HCT116 (cell line): Measurements from ENCODE around the gene TPD52L1. TPM values are rescaled to one million over a fixed set of nuclear protein-coding genes. Genes with fewer than 3 reads are reported as not detected.

Experiments
- ATAC-seq: fragments of 200-7000 bp; cut with Tn5 transposase; 2 replicates; pipeline ENCODE4 v1.9.1; 2020; ENCODE audit warnings: mild to moderate bottlenecking, moderate library complexity
- BruUV-seq: library from RNA; stranded (reverse); fragments of 400-500 nt; replicated peaks from 2 replicates; lab custom pipeline; 2021; lab: Mats Ljungman, UMichigan
- CTCF ChIA-PET: fragments of 300-600 bp; sonication (Branson Sonifier 250); formaldehyde crosslinking; loops from one replicate; lab custom pipeline; 2021; ENCODE audit warnings: antibody characterized with exemption; lab: Charles Lee
- POLR2A ChIA-PET: fragments of 300-600, 350-600 bp; sonication (Branson Sonifier 250); formaldehyde crosslinking; loops from one replicate; lab custom pipeline; 2021; ENCODE audit warnings: antibody characterized with exemption; lab: Charles Lee
- RAD21 ChIA-PET, 2 experiments: fragments of 300-600 bp; sonication (Branson Sonifier 250); formaldehyde crosslinking; loops; one replicate each; lab custom pipeline; 2023; ENCODE audit warnings: low total read pairs in 2 of 2; ENCODE audit not compliant: uncharacterized antibody in 2 of 2, unreplicated experiment in 2 of 2, low non-redundant PET in 1 of 2; lab: Charles Lee
- DNase-seq: peaks from one replicate; pipeline ENCODE4 v3.0.0-alpha.2; 2010; ENCODE audit warnings: low read depth, low spot score
- H2AFZ ChIP-seq: fragments of 200-600 bp; shearing (Covaris generic), sonication (generic); 2 replicates; pipeline ENCODE4 v1.6.1; 2017; ENCODE audit warnings: low read depth, mixed run types, mixed read lengths, antibody characterized with exemption, low read length; ENCODE audit not compliant: poor library complexity, severe bottlenecking
- H3K27ac ChIP-seq: 2 replicates; pipeline ENCODE4 v1.5.1; 2012; ENCODE audit warnings: low read depth, low read length
- H3K27me3 ChIP-seq: fragments of 200-600 bp; sonication (generic); 2 replicates; pipeline ENCODE4 v1.6.1; 2016; ENCODE audit warnings: mixed run types, low read length, mixed read lengths; ENCODE audit not compliant: insufficient read depth
- H3K36me3 ChIP-seq, 2 experiments: fragments of 200-500 bp in 1 of 2; fragments of 200-600 bp in 1 of 2; sonication (Bioruptor generic) in 1 of 2; sonication (generic) in 1 of 2; 2 replicates each; pipeline versions ENCODE4 v1.5.1 to v1.6.1; 2014 to 2016; ENCODE audit warnings: low read length in 2 of 2, inconsistent platforms in 1 of 2, mixed read lengths in 1 of 2, mixed run types in 1 of 2; ENCODE audit not compliant: insufficient read depth in 2 of 2, control insufficient read depth in 1 of 2
- H3K4me1 ChIP-seq, 2 experiments: fragments of 200-600 bp in 1 of 2; sonication (generic) in 1 of 2; 2 replicates each; pipeline versions ENCODE4 v1.5.1 to v1.6.1; 2012 to 2017; ENCODE audit warnings: low read length in 2 of 2, inconsistent platforms in 1 of 2, mild to moderate bottlenecking in 1 of 2, mixed read lengths in 1 of 2, mixed run types in 1 of 2, moderate library complexity in 1 of 2; ENCODE audit not compliant: insufficient read depth in 2 of 2, control insufficient read depth in 1 of 2
- H3K4me2 ChIP-seq: fragments of 200-600 bp; sonication (generic); 2 replicates; pipeline ENCODE4 v1.6.1; 2017; ENCODE audit warnings: mixed run types, low read length, mixed read lengths
- H3K4me3 ChIP-seq, 2 experiments: fragments of 200-600 bp in 1 of 2; sonication (generic) in 1 of 2; replicated peaks in 1 of 2; 2 replicates each; pipeline ENCODE4 v1.5.1; 2011 to 2016; ENCODE audit warnings: low read length in 2 of 2, control low read depth in 1 of 2, low read depth in 1 of 2, mild to moderate bottlenecking in 1 of 2, mixed read lengths in 1 of 2, mixed run types in 1 of 2
- H3K79me2 ChIP-seq: fragments of 200-600 bp; sonication (generic); 2 replicates; pipeline ENCODE4 v1.6.1; 2017; ENCODE audit warnings: mild to moderate bottlenecking, mixed run types, low read length, moderate library complexity, mixed read lengths; ENCODE audit not compliant: insufficient read depth
- H3K9ac ChIP-seq: fragments of 200-600 bp; sonication (generic); 2 replicates; pipeline ENCODE4 v1.6.1; 2016; ENCODE audit warnings: low read length, mixed read lengths
- H3K9me2 ChIP-seq: fragments of 200-600 bp; sonication (generic), shearing (Covaris generic); 2 replicates; pipeline ENCODE4 v1.6.1; 2017; ENCODE audit warnings: mixed run types, mild to moderate bottlenecking, moderate library complexity; ENCODE audit not compliant: insufficient read depth
- H3K9me3 ChIP-seq, 2 experiments: fragments of 200-500 bp in 1 of 2; fragments of 200-600 bp in 1 of 2; sonication (Bioruptor generic) in 1 of 2; sonication (generic) in 1 of 2; 2 replicates each; pipeline ENCODE4 v1.6.1; 2014 to 2017; ENCODE audit warnings: low read length in 2 of 2, mixed read lengths in 2 of 2, inconsistent platforms in 1 of 2, low read depth in 1 of 2, mild to moderate bottlenecking in 1 of 2, mixed run types in 1 of 2, moderate library complexity in 1 of 2; ENCODE audit not compliant: control insufficient read depth in 1 of 2, insufficient read depth in 1 of 2
- H4K20me1 ChIP-seq: fragments of 200-600 bp; sonication (generic), shearing (Covaris generic); 2 replicates; pipeline ENCODE4 v1.6.1; 2017; ENCODE audit warnings: mixed run types, mild to moderate bottlenecking, moderate library complexity; ENCODE audit not compliant: insufficient read depth
- CBX3 ChIP-seq: IDR thresholded peaks from 2 replicates; pipeline ENCODE4 v1.6.1; 2012; ENCODE audit warnings: low read depth
- CEBPB ChIP-seq: IDR thresholded peaks from 2 replicates; pipeline ENCODE4 v1.6.1; 2012; ENCODE audit warnings: low read depth
- EZH2 ChIP-seq: fragments of 200-600 bp; sonication (generic); IDR thresholded peaks from 2 replicates; pipeline ENCODE4 v1.6.1; 2017; ENCODE audit warnings: antibody characterized with exemption, mixed run types
- EZH2phosphoT487 ChIP-seq: fragments of 200-600 bp; IDR thresholded peaks from 2 replicates; pipeline ENCODE4 v1.6.1; 2018; ENCODE audit warnings: antibody characterized with exemption, borderline replicate concordance
- JUND ChIP-seq: IDR thresholded peaks from 2 replicates; pipeline ENCODE4 v1.6.1; 2012
- MAX ChIP-seq: IDR thresholded peaks from 2 replicates; pipeline ENCODE4 v1.6.1; 2012
- POLR2AphosphoS5 ChIP-seq: IDR thresholded peaks from 2 replicates; pipeline ENCODE4 v1.6.1; 2011; ENCODE audit warnings: mild to moderate bottlenecking, low read depth, low read length, moderate library complexity
- RAD21 ChIP-seq: IDR thresholded peaks from 2 replicates; pipeline ENCODE4 v1.6.1; 2012; ENCODE audit warnings: low read depth, mild to moderate bottlenecking
- REST ChIP-seq: IDR thresholded peaks from 2 replicates; pipeline ENCODE4 v1.6.1; 2012; ENCODE audit warnings: low read depth
- SIN3A ChIP-seq: IDR thresholded peaks from 2 replicates; pipeline ENCODE4 v1.6.1; 2012; ENCODE audit warnings: low read depth
- TCF7L2 ChIP-seq: IDR thresholded peaks from 2 replicates; pipeline ENCODE4 v1.7.0; 2011; ENCODE audit warnings: borderline replicate concordance, inconsistent platforms; ENCODE audit not compliant: insufficient read depth, insufficient read length; ENCODE audit errors: extremely low read depth
- ZFX ChIP-seq: fragments of 450-650 bp; IDR thresholded peaks from 2 replicates; pipeline ENCODE4 v1.6.1; 2017
- intact Hi-C: fragments of 100-400 bp; cut with micrococcal nuclease; formaldehyde crosslinking; loops from 2 replicates; pipeline ENCODE4 v1.10.0; 2022
- total RNA-seq: library from RNA; stranded (reverse); gene quantifications from one replicate; pipeline ENCODE4 v1.2.1, GENCODE V29; 2021; ENCODE audit not compliant: unreplicated experiment

Gene TPD52L1
- total RNA-seq, 1 experiment from 2014 or later: 64.1 TPM

- Histone ChIP-seq H3K4me2 (no peak overlapping the region), H3K9me3 (no peaks in the 10 kb centered on the region), H3K27me3 (no peaks in the 10 kb centered on the region), H3K36me3 (peaks cover 43 to 64% of the 10 kb centered on the region in 2 experiments), H3K4me1 (no peaks in the 10 kb centered on the region), H3K9ac (no peak overlapping the region), H3K9me2 (no peaks in the 10 kb centered on the region), H3K4me3 (no peak overlapping the region), H4K20me1 (peaks cover 3% of the 10 kb centered on the region; the same call in 1 of the 2 replicates), H3K79me2 (peaks cover 54% of the 10 kb centered on the region), H3K27ac (no peak overlapping the region), H2AFZ (no peak overlapping the region)
- no peak for TF ChIP-seq CBX3
- TF ChIP-seq EZH2: no peak
- no peak for TF ChIP-seq SIN3A
- TF ChIP-seq EZH2phosphoT487: no peak
- TF ChIP-seq REST: no peak
- TF ChIP-seq CEBPB: no peak
- no peak for TF ChIP-seq MAX
- TF ChIP-seq TCF7L2: no peak
- no peak for TF ChIP-seq ZFX
- TF ChIP-seq JUND: no peak
- no peak for TF ChIP-seq RAD21
- no peak for TF ChIP-seq POLR2AphosphoS5
- intact Hi-C loops: no loop called here
- CTCF ChIA-PET: no interaction called here
- RAD21 ChIA-PET: no interaction called here
- POLR2A ChIA-PET: no interaction called here
- ATAC-seq: no peak
- DNase-seq: no peak
- BruUV-seq: no TSS peak
Observed at GRCh38 chr6:125294036-125294435, 140.5 kb downstream of the TPD52L1 start.
